ENCODE measurements around the gene HYPK.
A peak's percentile ranks its signal among the peaks of the same experiment; 100 is the strongest.
"Not testable (repeated sequence)": the region's sequence is repeated elsewhere in the genome, so short reads cannot be mapped to it uniquely, and the experiment has no call there.

HYPK gene

GRCh38 chr15:43795197-43795596 is 5.2 kb upstream of the HYPK start:
- DNase-seq (ENCODE audit: low read depth, low spot score): no peak

GRCh38 chr15:43795997-43796396 is 4.4 kb upstream of the HYPK start:
- H3K4me3 ChIP-seq (ENCODE audit: low read depth, low read length): no peak overlapping the region
- no peak for TF ChIP-seq CTCF (IDR thresholded peaks at IDR 0.05; ENCODE audit: low read depth, low read length)
- in situ Hi-C loops (cut with HindIII; ENCODE audit: low sequenced_read_pairs): no loop called here

More at GRCh38 chr15:43795197-43795596, 5.2 kb upstream of the HYPK start:
- in situ Hi-C loops (cut with HindIII; ENCODE audit: low sequenced_read_pairs): no loop called here
- H3K4me3 ChIP-seq (ENCODE audit: low read depth, low read length): no peak overlapping the region
- no peak for TF ChIP-seq CTCF (IDR thresholded peaks at IDR 0.05; ENCODE audit: low read depth, low read length)

DNA sequence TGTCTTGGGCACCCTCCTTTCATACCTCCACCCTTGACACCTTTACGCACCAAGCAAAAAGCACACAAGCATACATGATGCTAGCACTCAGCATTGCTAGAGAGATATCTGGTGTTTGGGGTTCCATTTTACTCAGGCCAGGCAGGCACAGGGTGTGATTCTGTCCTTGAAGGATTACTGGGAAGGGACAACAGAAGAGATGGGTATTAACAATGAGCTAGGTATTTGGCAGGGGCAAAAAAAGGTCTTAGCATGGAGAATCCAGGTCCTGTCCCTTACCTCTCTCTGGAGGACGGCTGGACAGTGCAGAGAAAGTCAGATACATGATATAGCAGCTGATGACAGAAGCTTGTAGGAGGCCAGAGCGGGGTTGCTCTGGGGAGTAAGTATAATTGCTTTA is 3.8 kb upstream of the HYPK start:
- in situ Hi-C loops (cut with HindIII; ENCODE audit: low sequenced_read_pairs): no loop called here
- H3K4me3 ChIP-seq (ENCODE audit: low read depth, low read length): no peak overlapping the region
- TF ChIP-seq CTCF (IDR thresholded peaks at IDR 0.05; ENCODE audit: low read depth, low read length): no peak
- DNase-seq (ENCODE audit: low read depth, low spot score): no peak

More at GRCh38 chr15:43795997-43796396, 4.4 kb upstream of the HYPK start:
- no peak for DNase-seq (ENCODE audit: low read depth, low spot score)

- in situ Hi-C loops (cut with HindIII; ENCODE audit: low sequenced_read_pairs): no loop called here
- DNase-seq (ENCODE audit: low read depth, low spot score): no peak
- TF ChIP-seq CTCF (IDR thresholded peaks at IDR 0.05; ENCODE audit: low read depth, low read length): no peak
- H3K4me3 ChIP-seq (ENCODE audit: low read depth, low read length): no peak overlapping the region
These were observed 1.0 kb upstream of the HYPK start for GRCh38 chr15:43799209-43799944.

- H3K4me3 ChIP-seq (ENCODE audit: low read depth, low read length): peak within 1 kb of the TSS; percentile 98
- in situ Hi-C loops (cut with HindIII; ENCODE audit: low sequenced_read_pairs): no loop called here
- DNase-seq (ENCODE audit: low read depth, low spot score): no peak
- no peak for TF ChIP-seq CTCF (IDR thresholded peaks at IDR 0.05; ENCODE audit: low read depth, low read length)
These were observed 484 bp upstream of the HYPK start, which contains the start of gene SERINC4 for GRCh38 chr15:43799945-43800285. Gene SERINC4, minus strand, starts transcription at chr15:43800220. Its CDS starts 234 bp downstream, at chr15:43799986.

- H3K4me3 ChIP-seq (ENCODE audit: low read depth, low read length); DNase-seq (ENCODE audit: low read depth, low spot score); in situ Hi-C loops (cut with HindIII; ENCODE audit: low sequenced_read_pairs): not testable (repeated sequence)
These were observed 2.3 kb downstream of the HYPK start for GRCh38 chr15:43802676-43803075.

- in situ Hi-C loops (cut with HindIII; ENCODE audit: low sequenced_read_pairs): no loop called here
- TF ChIP-seq CTCF (IDR thresholded peaks at IDR 0.05; ENCODE audit: low read depth, low read length): no peak
- DNase-seq (ENCODE audit: low read depth, low spot score): no peak
- H3K4me3 ChIP-seq (ENCODE audit: low read depth, low read length): no peak overlapping the region
These were observed 8.1 kb downstream of the HYPK start for GRCh38 chr15:43808435-43808950.
